Muscle of arm (tissue), 12 donors: ENCODE data around the gene STX16. TPM values are rescaled to one million over a fixed set of nuclear protein-coding genes. Genes with fewer than 3 reads are reported as not detected.
"Not testable (repeated sequence)": the region's sequence is repeated elsewhere in the genome, so short reads cannot be mapped to it uniquely, and the experiment has no call there.

ENCODE experiments used
- DNase-seq: peaks from one replicate; pipeline ENCODE4 v3.0.0-alpha.2; 2013
- polyA plus RNA-seq, 12 donors: library from polyadenylated mRNA; unstranded; fragments of 120-200 nt; gene quantifications; one replicate each; pipeline ENCODE4 v1.2.1, GENCODE V29; 2013; ENCODE audit not compliant: insufficient read length in 12 of 12

STX16 gene
- polyA plus RNA-seq, 12 donors: 40.5 to 88.0 (median 66.6) TPM; not detected in 1

DNA sequence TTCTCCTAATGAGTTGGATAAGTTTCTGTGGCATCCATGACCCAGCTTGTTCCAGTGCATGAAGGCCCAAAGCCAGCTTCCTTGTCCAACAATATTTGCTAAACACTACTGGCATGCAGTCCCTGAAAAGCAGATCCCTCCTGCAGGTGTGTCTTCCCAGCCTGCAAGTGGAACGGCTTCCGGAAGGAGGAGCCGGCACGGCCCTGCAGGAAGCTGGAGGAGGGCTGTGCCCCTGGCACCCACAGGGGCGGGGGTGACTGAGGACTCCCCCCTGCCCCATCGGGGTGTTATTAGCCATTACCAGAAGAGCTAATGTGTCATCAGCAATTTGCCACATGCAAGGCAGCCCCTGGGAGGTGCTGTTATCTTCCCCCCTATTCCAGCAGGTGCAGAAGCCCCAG, 68.9 kb downstream of the STX16 start:
- no peak for DNase-seq

- no peak for DNase-seq
Measured at GRCh38 chr20:58720890-58721289, 69.8 kb downstream of the STX16 start.

GRCh38 chr20:58721951-58722778, 71.1 kb downstream of the STX16 start:
- no peak for DNase-seq

DNA sequence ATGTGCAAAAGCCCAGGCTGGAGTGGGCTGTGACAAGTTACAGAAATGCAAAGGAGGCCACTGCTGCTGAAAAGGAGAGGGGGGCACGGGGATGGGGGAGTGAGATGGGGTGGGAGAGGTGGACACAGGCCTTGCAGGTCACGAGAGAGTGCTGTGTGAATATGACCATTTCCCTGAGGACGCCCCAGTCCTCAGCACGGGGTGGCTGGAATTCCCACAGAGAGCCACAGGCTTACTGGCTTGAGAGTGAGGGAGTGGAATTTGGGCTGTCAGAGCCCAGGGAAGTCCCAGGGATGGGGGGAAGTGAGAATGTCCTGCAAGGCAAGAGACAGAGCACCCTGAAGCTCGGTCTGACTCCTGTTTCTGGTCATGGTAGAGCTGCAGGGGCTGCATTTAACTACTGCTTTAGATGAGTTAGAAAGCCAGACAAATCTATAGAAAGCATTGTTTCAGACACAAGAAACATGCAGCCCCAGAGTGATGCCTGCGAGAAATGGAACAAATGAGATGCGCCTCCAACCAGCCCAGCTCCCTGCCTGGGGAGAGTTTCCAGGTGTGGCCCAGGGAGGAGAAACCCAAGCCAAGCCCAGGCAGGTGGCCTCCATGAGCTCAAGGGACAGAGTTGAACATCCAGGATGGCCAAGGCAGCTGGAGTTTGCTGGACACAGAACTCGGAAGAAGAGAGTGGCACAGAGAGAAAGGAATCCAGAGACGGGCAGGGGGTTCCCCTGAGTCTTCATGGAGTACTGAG, 72.0 kb downstream of the STX16 start:
- no peak for DNase-seq

- DNase-seq: no peak
Measured at GRCh38 chr20:58723628-58723984, 72.5 kb downstream of the STX16 start.

- not testable (repeated sequence) for DNase-seq
Measured at GRCh38 chr20:58726156-58726555, 75.1 kb downstream of the STX16 start.

Other genes starting within 250 kb of the STX16 start
- 10 to 100 TPM in 2 of 12 donors, 1 to 10 TPM in 8, not detected in 2; 3.7 to 10.6 (median 6.8) TPM for gene APCDD1L, start 135.9 kb upstream of the STX16 start, polyA plus RNA-seq
- gene NPEPL1, start 41.5 kb downstream of the STX16 start, polyA plus RNA-seq: 10 to 100 TPM in 11 of 12 donors, not detected in 1; 29.9 to 52.4 (median 38.1) TPM
- gene GNAS-AS1, start 199.6 kb downstream of the STX16 start, polyA plus RNA-seq: 1 to 10 TPM in 10 of 12 donors, not detected in 2; 1.2 to 4.0 (median 2.2) TPM
- 1,000 to 10,000 TPM; 1,830 to 3,969 (median 3,341) TPM for gene GNAS, start 201.4 kb downstream of the STX16 start, polyA plus RNA-seq